ENCODE results near the gene CDC37L1.

- TF ChIP-seq CTCF (IDR thresholded peaks at IDR 0.05), result no peak
- TF ChIP-seq POLR2AphosphoS5 (IDR thresholded peaks at IDR 0.05), result no peak
Measured at GRCh38 chr9:4630836-4631235, 48.5 kb upstream of the CDC37L1 start.
